GM12875 (cell line): ENCODE measurements around the gene CARD19.

Source experiments
- H3K4me3 ChIP-seq: one replicate; pipeline ENCODE4 v1.5.1; 2011; ENCODE audit warnings: low read depth, low read length, control low read depth
- TF ChIP-seq, protein P1 (sequence below): IDR thresholded peaks from 2 replicates; pipeline ENCODE4 v1.5.1; 2011; ENCODE audit warnings: low read depth, mild to moderate bottlenecking, control low read depth, inconsistent platforms, low read length, moderate library complexity, borderline replicate concordance; ENCODE audit not compliant: insufficient read depth

The CARD19 gene

DNA sequence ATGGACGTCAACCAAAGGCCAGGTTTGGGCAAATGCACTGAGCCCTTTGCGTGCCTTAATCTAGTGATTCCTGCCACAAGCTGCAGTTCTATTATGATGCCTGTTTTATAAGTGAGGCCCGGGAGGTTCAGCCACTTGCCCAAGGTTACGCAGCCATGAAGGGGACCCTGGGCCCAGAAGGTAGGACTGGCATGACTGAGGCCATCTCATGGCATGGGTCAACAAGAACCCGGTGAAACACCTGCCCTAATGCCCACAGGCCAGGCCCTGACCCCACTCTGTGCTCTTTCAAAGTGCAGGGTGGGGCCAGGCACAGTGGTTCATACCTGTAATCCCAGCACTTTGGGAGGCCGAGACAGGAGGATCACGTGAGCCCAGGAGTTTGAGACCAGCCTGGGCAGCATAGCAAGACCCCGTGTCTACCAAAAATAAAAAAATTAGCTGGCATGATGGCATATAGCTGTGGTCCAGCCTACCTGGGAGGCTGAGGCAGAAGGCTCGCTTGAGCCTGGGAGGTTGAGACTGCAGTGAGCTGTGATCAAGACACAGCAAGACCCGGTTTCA lies 29.4 kb downstream of the CARD19 start:
- TF ChIP-seq, protein P1, sequence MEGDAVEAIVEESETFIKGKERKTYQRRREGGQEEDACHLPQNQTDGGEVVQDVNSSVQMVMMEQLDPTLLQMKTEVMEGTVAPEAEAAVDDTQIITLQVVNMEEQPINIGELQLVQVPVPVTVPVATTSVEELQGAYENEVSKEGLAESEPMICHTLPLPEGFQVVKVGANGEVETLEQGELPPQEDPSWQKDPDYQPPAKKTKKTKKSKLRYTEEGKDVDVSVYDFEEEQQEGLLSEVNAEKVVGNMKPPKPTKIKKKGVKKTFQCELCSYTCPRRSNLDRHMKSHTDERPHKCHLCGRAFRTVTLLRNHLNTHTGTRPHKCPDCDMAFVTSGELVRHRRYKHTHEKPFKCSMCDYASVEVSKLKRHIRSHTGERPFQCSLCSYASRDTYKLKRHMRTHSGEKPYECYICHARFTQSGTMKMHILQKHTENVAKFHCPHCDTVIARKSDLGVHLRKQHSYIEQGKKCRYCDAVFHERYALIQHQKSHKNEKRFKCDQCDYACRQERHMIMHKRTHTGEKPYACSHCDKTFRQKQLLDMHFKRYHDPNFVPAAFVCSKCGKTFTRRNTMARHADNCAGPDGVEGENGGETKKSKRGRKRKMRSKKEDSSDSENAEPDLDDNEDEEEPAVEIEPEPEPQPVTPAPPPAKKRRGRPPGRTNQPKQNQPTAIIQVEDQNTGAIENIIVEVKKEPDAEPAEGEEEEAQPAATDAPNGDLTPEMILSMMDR, result no peak
- no peak overlapping the region for H3K4me3 ChIP-seq

DNA sequence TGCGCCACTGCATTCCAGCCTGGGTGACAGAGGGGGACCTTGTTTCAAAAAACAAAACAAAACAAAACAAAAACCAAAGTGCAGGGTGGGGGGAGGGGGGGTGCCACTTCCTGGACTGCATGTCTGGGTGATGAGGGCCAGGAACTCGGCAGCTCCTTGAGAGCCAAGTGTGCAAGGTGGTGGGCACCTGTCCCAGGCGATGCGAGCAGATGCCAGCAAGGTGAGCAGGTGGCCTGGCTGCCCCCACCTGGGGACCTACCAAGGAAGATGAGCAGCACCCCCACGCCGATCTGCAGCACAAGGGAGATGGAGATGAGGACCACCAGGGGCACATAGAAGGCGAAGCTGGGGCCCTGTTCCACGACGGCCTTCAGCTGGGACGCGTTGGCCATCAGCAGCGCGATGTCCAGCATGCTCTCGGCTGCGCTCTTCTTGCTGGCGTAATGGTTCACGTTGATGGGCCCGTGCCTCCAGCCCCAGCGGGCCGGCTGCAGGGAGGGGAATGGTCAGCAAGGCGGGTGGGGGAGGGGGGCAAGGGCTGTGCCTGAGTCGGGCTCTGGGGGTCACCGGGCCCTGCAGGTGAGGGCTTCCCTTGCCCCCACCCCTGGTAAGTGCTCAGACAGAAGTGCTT lies 30.2 kb downstream of the CARD19 start:
- TF ChIP-seq, protein P1, result no peak

DNA sequence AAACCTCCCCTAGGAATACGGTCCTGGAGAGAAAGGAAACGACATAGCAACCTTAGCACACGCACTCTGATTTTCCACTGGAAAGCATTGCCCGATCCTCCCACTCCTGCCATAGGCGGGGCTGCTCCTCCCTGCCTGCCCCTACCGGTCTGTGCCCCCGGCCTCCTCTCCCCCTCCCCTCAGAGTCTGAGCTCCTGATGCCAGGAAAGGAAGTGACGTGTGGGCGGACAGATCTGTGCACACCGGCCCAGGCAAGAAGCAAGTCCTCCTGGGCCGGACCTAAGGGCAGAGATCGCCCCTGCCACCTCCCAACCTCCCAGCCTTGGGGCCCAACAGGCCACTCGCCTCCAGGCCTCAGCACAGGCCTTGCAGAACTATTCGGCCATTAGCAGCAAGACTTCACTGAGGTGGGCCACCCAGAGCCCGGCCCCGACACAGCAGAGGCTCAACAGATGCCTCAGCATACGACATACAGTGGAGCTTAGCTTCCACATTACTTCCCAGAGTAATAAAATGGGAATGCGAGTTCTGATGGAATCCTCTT lies 30.9 kb downstream of the CARD19 start:
- TF ChIP-seq, protein P1, result no peak
- H3K4me3 ChIP-seq, result no peak overlapping the region

More for the DNA sequence above, 30.2 kb downstream of the CARD19 start:
- no peak overlapping the region for H3K4me3 ChIP-seq

DNA sequence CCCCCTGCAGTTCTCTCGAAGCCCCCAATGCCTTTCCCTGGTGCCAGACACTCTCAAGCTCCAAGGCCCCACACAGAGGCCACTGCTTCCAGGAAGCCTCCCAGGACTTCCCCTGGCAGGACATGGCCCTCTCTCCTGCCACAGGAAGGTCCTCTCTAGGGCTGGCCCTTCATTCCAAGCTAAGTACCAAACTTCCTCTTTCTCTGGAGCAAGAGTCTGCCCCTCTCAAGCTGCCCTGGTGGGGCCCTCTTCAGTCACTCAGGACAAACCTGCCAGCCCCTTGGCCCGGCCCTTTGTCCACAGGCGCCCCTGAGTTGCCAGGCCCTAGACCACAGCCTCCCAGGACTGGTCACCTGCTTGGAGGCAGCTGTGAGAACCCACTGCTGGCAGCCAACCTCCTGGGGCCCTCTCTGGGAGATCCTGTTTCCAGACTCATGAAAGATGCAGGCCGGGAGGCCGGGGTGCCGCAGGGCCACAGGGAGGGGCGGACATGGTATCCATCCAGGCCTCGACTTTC lies 31.4 kb downstream of the CARD19 start:
- TF ChIP-seq, protein P1, result no peak
- H3K4me3 ChIP-seq, result no peak overlapping the region

DNA sequence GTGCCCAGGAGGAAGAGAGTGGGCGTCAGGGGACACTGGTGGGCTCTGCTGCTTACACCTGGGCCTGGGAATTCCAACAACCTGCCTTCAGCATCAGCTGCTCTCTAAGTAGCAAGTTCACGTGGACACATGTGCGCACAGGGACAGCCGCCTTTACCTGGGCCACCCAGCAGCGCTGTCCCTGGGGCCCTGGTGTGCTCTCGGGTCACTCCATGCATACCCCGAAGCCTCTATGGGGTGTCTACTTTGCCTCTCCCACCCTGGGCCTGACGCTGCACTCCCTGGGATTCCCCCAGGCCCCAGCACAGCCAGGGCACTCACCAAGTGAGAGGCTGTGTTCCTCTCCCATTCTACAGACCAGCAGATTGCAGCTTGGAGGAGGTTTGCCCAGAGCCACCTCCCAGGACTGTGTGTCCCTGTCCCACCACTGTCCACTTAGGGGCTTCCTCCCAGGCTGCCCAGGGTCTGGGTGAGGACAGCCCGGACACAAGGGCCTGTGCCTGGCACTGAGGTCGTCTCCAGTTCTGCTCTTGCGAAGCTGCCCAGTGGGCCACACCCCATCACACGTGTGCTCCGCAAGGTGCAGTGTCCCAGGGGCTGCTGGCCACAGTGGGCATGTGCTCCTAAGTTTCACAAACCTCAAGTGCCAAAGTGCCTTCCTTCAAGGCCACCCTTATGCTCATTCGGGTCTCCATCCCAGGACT lies 32.1 kb downstream of the CARD19 start:
- H3K4me3 ChIP-seq, result no peak overlapping the region
- TF ChIP-seq, protein P1, result no peak

DNA sequence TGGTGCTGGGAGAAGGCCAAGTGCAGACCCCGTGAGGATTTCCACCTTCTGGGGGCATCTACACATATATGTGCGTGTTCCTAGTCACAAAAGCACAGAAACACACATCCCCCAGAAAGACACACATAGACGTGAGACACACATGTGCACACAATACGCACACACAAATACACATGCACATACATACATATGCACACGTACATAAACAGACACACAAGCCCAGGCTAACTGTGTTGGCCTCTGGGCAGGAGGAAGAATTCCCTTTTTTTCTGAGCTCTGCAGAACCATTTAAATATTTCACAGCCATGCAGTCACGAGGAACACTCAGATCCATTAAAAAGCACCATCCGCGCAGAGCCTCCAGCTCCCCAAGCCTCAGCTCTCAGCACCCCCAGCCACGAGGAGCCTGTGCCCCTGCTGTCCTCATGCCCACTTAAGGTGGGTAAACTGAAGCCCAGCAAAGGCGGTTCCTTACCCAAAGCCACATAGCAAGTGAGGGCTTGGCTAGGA lies 32.8 kb downstream of the CARD19 start:
- TF ChIP-seq, protein P1, result no peak
- no peak overlapping the region for H3K4me3 ChIP-seq
